DOHH2 (cell line): ENCODE measurements around the gene GNPTG.

Experiments
- EZH2phosphoT487 ChIP-seq: fragments of 200-600 bp; sonication (generic); IDR thresholded peaks from 2 replicates; pipeline ENCODE4 v1.6.1; 2017; ENCODE audit warnings: borderline replicate concordance, mild to moderate bottlenecking, antibody characterized with exemption, low read length, moderate library complexity, mixed read lengths
- TF ChIP-seq, protein P1 (sequence below): fragments of 200-600 bp; sonication (generic); IDR thresholded peaks from one replicate; pipeline ENCODE4 v1.5.1; 2014; ENCODE audit warnings: antibody characterized with exemption, mild to moderate bottlenecking, low read depth, low read length; ENCODE audit not compliant: poor library complexity, severe bottlenecking

GRCh38 chr16:1372292-1372950, 20.7 kb downstream of the GNPTG start:
- TF ChIP-seq, protein P1, sequence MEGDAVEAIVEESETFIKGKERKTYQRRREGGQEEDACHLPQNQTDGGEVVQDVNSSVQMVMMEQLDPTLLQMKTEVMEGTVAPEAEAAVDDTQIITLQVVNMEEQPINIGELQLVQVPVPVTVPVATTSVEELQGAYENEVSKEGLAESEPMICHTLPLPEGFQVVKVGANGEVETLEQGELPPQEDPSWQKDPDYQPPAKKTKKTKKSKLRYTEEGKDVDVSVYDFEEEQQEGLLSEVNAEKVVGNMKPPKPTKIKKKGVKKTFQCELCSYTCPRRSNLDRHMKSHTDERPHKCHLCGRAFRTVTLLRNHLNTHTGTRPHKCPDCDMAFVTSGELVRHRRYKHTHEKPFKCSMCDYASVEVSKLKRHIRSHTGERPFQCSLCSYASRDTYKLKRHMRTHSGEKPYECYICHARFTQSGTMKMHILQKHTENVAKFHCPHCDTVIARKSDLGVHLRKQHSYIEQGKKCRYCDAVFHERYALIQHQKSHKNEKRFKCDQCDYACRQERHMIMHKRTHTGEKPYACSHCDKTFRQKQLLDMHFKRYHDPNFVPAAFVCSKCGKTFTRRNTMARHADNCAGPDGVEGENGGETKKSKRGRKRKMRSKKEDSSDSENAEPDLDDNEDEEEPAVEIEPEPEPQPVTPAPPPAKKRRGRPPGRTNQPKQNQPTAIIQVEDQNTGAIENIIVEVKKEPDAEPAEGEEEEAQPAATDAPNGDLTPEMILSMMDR = no peak
- TF ChIP-seq EZH2phosphoT487 = no peak
